DOHH2 (cell line): ENCODE results near the gene AGPAT1.

Experiments used
- H3F3A ChIP-seq: fragments of 200-600 bp; sonication (generic), shearing (Covaris generic); 2 replicates; pipeline ENCODE4 v1.6.0; 2016; ENCODE audit warnings: antibody characterized with exemption, mild to moderate bottlenecking; ENCODE audit not compliant: control insufficient read depth, insufficient read depth
- H3K27ac ChIP-seq: fragments of 200-600 bp; sonication (generic); 2 replicates; pipeline ENCODE4 v1.5.1; 2014; ENCODE audit warnings: low read depth, mild to moderate bottlenecking, low read length, moderate library complexity
- H3K27me3 ChIP-seq: fragments of 200-600 bp; sonication (generic); 2 replicates; pipeline ENCODE4 v1.6.1; 2014; ENCODE audit warnings: mild to moderate bottlenecking, low read length, mixed read lengths; ENCODE audit not compliant: control insufficient read depth
- H3K36me3 ChIP-seq: fragments of 200-600 bp; sonication (generic); 2 replicates; pipeline ENCODE4 v1.6.1; 2014; ENCODE audit warnings: mild to moderate bottlenecking, low read length, moderate library complexity, mixed read lengths; ENCODE audit not compliant: control insufficient read depth
- H3K4me1 ChIP-seq: fragments of 200-600 bp; sonication (generic); 2 replicates; pipeline ENCODE4 v1.6.1; 2014; ENCODE audit warnings: mild to moderate bottlenecking, low read length, mixed read lengths; ENCODE audit not compliant: control insufficient read depth
- H3K4me2 ChIP-seq: fragments of 200-600 bp; sonication (generic); 2 replicates; pipeline ENCODE4 v1.6.0; 2014; ENCODE audit warnings: mild to moderate bottlenecking, low read length, moderate library complexity
- H3K4me3 ChIP-seq: fragments of 200-600 bp; sonication (generic); 2 replicates; pipeline ENCODE4 v1.5.1; 2014; ENCODE audit warnings: mild to moderate bottlenecking, low read length, mixed read lengths
- H3K79me2 ChIP-seq: fragments of 200-600 bp; sonication (generic); 2 replicates; pipeline ENCODE4 v1.6.1; 2014; ENCODE audit warnings: mild to moderate bottlenecking, low read length, mixed read lengths; ENCODE audit not compliant: control insufficient read depth
- H3K9me2 ChIP-seq: fragments of 200-600 bp; sonication (generic); replicated peaks from 2 replicates; pipeline ENCODE4 v1.6.1; 2014; ENCODE audit warnings: mild to moderate bottlenecking, low read length, mixed read lengths; ENCODE audit not compliant: control insufficient read depth
- H3K9me3 ChIP-seq: fragments of 200-600 bp; sonication (generic); 2 replicates; pipeline ENCODE4 v1.6.1; 2014; ENCODE audit warnings: antibody characterized with exemption, low read length, mixed read lengths; ENCODE audit not compliant: control insufficient read depth, insufficient read depth
- H4K20me1 ChIP-seq: fragments of 200-600 bp; sonication (generic); 2 replicates; pipeline ENCODE4 v1.6.0; 2014; ENCODE audit warnings: low read depth, mild to moderate bottlenecking, antibody characterized with exemption, low read length, moderate library complexity; ENCODE audit not compliant: control insufficient read depth, insufficient read depth
- CTCF ChIP-seq: fragments of 200-600 bp; sonication (generic); IDR thresholded peaks from one replicate; pipeline ENCODE4 v1.5.1; 2014; ENCODE audit warnings: antibody characterized with exemption, mild to moderate bottlenecking, low read depth, low read length; ENCODE audit not compliant: poor library complexity, severe bottlenecking
- EZH2phosphoT487 ChIP-seq: fragments of 200-600 bp; sonication (generic); IDR thresholded peaks from 2 replicates; pipeline ENCODE4 v1.6.1; 2017; ENCODE audit warnings: borderline replicate concordance, mild to moderate bottlenecking, antibody characterized with exemption, low read length, moderate library complexity, mixed read lengths

The AGPAT1 gene

GRCh38 chr6:32149092-32149755 is 26.7 kb downstream of the AGPAT1 start:
- Histone ChIP-seq H3K4me2 (no peak overlapping the region), H3K79me2 (no peaks in the 10 kb centered on the region), H3F3A (peaks cover 10% of the 10 kb centered on the region), H3K27me3 (peaks cover 12% of the 10 kb centered on the region), H3K9me2 (no peaks in the 10 kb centered on the region), H3K4me1 (peaks cover 22% of the 10 kb centered on the region), H3K36me3 (no peaks in the 10 kb centered on the region), H3K27ac (no peak overlapping the region), H4K20me1 (no peaks in the 10 kb centered on the region), H3K9me3 (no peaks in the 10 kb centered on the region), H3K4me3 (no peak overlapping the region)
- TF ChIP-seq EZH2phosphoT487 (no peak), CTCF (no peak)

- H3K36me3 ChIP-seq: no peaks in the 10 kb centered on the region
- no peak overlapping the region for H3K27ac ChIP-seq
- H3F3A ChIP-seq: peaks cover 10% of the 10 kb centered on the region
- no peaks in the 10 kb centered on the region for H4K20me1 ChIP-seq
- H3K4me3 ChIP-seq: no peak overlapping the region
- no peaks in the 10 kb centered on the region for H3K9me3 ChIP-seq
- no peaks in the 10 kb centered on the region for H3K9me2 ChIP-seq
- TF ChIP-seq CTCF (no peak), EZH2phosphoT487 (no peak)
- H3K4me2 ChIP-seq: no peak overlapping the region
- H3K4me1 ChIP-seq: peaks cover 19% of the 10 kb centered on the region
- no peaks in the 10 kb centered on the region for H3K79me2 ChIP-seq
- peaks cover 12% of the 10 kb centered on the region for H3K27me3 ChIP-seq
Observed at GRCh38 chr6:32148289-32149091, 27.4 kb downstream of the AGPAT1 start.

GRCh38 chr6:32147401-32148132 is 28.3 kb downstream of the AGPAT1 start:
- Histone ChIP-seq H3K9me2 (no peaks in the 10 kb centered on the region), H3K27me3 (peaks cover 12% of the 10 kb centered on the region), H3K9me3 (no peaks in the 10 kb centered on the region), H3K79me2 (no peaks in the 10 kb centered on the region), H3K27ac (no peak overlapping the region), H4K20me1 (no peaks in the 10 kb centered on the region), H3K4me1 (peaks cover 10% of the 10 kb centered on the region), H3K4me3 (no peak overlapping the region), H3K4me2 (no peak overlapping the region), H3K36me3 (no peaks in the 10 kb centered on the region), H3F3A (peaks cover 5% of the 10 kb centered on the region; the same call in 1 of the 2 replicates)
- TF ChIP-seq CTCF (no peak), EZH2phosphoT487 (no peak)
